Measurements from ENCODE around the gene WNT11.

The WNT11 gene

DNA sequence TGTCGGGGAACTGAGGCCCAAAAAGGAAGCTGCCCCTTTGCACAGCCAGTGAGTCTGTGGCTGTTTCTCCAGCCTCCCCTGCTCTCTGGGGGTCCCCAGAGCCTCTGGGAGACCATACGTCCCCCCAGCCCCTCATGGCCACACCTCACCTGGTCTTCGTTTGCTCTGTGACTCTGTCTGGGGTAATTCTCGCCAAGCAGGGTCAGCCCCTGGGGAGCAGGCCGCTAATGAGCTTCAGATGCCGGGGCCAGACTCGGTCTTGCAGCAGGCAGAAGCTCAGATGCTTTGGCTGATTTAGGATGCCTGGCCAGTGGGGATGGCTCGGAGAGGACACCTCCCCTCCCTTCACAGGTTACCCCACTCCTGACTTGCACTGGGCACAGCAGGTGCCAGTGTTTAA lies 24.1 kb upstream of the WNT11 start:
- no peak for ATAC-seq
- peak; percentile 20; the same call in 1 of the 2 replicates for TF ChIP-seq TCF4 (CRISPR knock-in tag; IDR thresholded peaks at IDR 0.05; ENCODE audit: borderline replicate concordance)
- TF ChIP-seq, protein P1, sequence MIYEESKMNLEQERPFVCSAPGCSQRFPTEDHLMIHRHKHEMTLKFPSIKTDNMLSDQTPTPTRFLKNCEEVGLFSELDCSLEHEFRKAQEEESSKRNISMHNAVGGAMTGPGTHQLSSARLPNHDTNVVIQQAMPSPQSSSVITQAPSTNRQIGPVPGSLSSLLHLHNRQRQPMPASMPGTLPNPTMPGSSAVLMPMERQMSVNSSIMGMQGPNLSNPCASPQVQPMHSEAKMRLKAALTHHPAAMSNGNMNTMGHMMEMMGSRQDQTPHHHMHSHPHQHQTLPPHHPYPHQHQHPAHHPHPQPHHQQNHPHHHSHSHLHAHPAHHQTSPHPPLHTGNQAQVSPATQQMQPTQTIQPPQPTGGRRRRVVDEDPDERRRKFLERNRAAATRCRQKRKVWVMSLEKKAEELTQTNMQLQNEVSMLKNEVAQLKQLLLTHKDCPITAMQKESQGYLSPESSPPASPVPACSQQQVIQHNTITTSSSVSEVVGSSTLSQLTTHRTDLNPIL (CRISPR knock-in tag; IDR thresholded peaks at IDR 0.05; ENCODE audit: low read depth): no peak
- TF ChIP-seq ZNF70 (CRISPR knock-in tag; IDR thresholded peaks at IDR 0.05): no peak

DNA sequence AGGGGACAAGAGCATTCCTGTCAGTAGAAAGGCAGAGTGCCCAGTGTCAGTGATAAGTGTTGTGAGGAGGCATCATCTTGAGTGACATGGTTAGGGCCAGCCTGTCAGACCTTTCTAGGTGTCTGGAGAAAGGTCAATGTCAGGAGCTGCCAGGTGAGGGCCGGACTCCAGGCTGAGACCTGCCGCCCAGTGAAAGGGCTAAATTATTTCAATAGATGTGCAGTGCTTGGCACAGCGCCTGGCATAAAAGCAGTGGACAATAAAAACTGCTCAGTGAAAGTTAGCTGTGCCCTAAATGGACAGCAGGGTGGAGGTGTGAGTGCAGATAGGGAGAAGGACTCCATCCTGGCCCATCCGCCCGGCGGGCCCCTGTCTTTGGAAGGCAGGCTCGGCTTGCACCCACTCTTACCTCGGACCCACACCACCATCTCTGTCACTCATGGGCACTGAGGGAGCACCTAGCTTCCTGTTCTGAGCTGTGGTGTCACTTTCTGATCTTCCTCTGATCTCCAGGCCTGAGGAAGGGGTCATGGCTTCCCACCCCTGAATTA lies 23.5 kb upstream of the WNT11 start:
- ATAC-seq: no peak
- TF ChIP-seq ZFP30 (CRISPR knock-in tag; IDR thresholded peaks at IDR 0.05) (no peak), ZFP3 (CRISPR knock-in tag; IDR thresholded peaks at IDR 0.05) (no peak), OSR1 (CRISPR knock-in tag; IDR thresholded peaks at IDR 0.05) (no peak), PPARA (CRISPR knock-in tag; IDR thresholded peaks at IDR 0.05; ENCODE audit: borderline replicate concordance) (no peak), ISL1 (CRISPR knock-in tag; IDR thresholded peaks at IDR 0.05) (no peak), CSDC2 (CRISPR knock-in tag; IDR thresholded peaks at IDR 0.05) (no peak), ZNF8 (CRISPR knock-in tag; IDR thresholded peaks at IDR 0.05) (no peak), SNAI2 (CRISPR knock-in tag; IDR thresholded peaks at IDR 0.05) (no peak), RARB (CRISPR knock-in tag; IDR thresholded peaks at IDR 0.05) (no peak), ZNF565 (CRISPR knock-in tag; conservative IDR thresholded peaks at IDR 0.05; ENCODE audit: low read depth) (no peak), ARNTL (CRISPR knock-in tag; IDR thresholded peaks at IDR 0.05; ENCODE audit: borderline replicate concordance, low read depth) (no peak), TOX (CRISPR knock-in tag; IDR thresholded peaks at IDR 0.05; ENCODE audit: borderline replicate concordance) (no peak)
- TF ChIP-seq, protein P2, sequence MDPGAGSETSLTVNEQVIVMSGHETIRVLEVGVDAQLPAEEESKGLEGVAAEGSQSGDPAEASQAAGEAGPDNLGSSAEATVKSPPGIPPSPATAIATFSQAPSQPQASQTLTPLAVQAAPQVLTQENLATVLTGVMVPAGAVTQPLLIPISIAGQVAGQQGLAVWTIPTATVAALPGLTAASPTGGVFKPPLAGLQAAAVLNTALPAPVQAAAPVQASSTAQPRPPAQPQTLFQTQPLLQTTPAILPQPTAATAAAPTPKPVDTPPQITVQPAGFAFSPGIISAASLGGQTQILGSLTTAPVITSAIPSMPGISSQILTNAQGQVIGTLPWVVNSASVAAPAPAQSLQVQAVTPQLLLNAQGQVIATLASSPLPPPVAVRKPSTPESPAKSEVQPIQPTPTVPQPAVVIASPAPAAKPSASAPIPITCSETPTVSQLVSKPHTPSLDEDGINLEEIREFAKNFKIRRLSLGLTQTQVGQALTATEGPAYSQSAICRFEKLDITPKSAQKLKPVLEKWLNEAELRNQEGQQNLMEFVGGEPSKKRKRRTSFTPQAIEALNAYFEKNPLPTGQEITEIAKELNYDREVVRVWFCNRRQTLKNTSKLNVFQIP (CRISPR knock-in tag; IDR thresholded peaks at IDR 0.05; ENCODE audit: borderline replicate concordance, low read depth): no peak
- TF ChIP-seq, protein P3, sequence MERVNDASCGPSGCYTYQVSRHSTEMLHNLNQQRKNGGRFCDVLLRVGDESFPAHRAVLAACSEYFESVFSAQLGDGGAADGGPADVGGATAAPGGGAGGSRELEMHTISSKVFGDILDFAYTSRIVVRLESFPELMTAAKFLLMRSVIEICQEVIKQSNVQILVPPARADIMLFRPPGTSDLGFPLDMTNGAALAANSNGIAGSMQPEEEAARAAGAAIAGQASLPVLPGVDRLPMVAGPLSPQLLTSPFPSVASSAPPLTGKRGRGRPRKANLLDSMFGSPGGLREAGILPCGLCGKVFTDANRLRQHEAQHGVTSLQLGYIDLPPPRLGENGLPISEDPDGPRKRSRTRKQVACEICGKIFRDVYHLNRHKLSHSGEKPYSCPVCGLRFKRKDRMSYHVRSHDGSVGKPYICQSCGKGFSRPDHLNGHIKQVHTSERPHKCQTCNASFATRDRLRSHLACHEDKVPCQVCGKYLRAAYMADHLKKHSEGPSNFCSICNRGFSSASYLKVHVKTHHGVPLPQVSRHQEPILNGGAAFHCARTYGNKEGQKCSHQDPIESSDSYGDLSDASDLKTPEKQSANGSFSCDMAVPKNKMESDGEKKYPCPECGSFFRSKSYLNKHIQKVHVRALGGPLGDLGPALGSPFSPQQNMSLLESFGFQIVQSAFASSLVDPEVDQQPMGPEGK (CRISPR knock-in tag; IDR thresholded peaks at IDR 0.05; ENCODE audit: borderline replicate concordance): no peak
- TF ChIP-seq, protein P4, sequence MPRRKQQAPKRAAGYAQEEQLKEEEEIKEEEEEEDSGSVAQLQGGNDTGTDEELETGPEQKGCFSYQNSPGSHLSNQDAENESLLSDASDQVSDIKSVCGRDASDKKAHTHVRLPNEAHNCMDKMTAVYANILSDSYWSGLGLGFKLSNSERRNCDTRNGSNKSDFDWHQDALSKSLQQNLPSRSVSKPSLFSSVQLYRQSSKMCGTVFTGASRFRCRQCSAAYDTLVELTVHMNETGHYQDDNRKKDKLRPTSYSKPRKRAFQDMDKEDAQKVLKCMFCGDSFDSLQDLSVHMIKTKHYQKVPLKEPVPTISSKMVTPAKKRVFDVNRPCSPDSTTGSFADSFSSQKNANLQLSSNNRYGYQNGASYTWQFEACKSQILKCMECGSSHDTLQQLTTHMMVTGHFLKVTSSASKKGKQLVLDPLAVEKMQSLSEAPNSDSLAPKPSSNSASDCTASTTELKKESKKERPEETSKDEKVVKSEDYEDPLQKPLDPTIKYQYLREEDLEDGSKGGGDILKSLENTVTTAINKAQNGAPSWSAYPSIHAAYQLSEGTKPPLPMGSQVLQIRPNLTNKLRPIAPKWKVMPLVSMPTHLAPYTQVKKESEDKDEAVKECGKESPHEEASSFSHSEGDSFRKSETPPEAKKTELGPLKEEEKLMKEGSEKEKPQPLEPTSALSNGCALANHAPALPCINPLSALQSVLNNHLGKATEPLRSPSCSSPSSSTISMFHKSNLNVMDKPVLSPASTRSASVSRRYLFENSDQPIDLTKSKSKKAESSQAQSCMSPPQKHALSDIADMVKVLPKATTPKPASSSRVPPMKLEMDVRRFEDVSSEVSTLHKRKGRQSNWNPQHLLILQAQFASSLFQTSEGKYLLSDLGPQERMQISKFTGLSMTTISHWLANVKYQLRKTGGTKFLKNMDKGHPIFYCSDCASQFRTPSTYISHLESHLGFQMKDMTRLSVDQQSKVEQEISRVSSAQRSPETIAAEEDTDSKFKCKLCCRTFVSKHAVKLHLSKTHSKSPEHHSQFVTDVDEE (CRISPR knock-in tag; IDR thresholded peaks at IDR 0.05): no peak
- TF ChIP-seq, protein P1 (CRISPR knock-in tag; IDR thresholded peaks at IDR 0.05; ENCODE audit: low read depth): no peak

DNA sequence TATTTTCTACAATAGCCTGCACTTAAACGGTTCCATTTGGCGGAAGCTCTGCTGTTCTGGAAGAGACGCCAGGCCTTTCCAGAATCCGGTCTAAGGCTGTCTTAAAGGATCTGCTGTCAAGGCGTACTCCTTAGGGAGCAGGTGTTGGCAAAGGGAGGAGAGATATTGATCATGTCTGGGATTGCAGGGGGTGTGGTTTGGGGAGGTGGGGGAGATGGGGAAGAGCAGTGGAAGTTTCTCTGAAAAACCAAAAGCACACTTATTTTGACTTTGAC lies 22.5 kb upstream of the WNT11 start:
- ATAC-seq: no peak
- TF ChIP-seq ESRRG (CRISPR knock-in tag; IDR thresholded peaks at IDR 0.05) (no peak), ZNF8 (CRISPR knock-in tag; IDR thresholded peaks at IDR 0.05) (no peak), RARB (CRISPR knock-in tag; IDR thresholded peaks at IDR 0.05) (no peak), ARNTL (CRISPR knock-in tag; IDR thresholded peaks at IDR 0.05; ENCODE audit: borderline replicate concordance, low read depth) (no peak), ZFP3 (CRISPR knock-in tag; IDR thresholded peaks at IDR 0.05) (no peak), BACH2 (CRISPR knock-in tag; IDR thresholded peaks at IDR 0.05; ENCODE audit: borderline replicate concordance) (no peak)
- TF ChIP-seq, protein P2 (CRISPR knock-in tag; IDR thresholded peaks at IDR 0.05; ENCODE audit: borderline replicate concordance, low read depth): no peak
- TF ChIP-seq, protein P5, sequence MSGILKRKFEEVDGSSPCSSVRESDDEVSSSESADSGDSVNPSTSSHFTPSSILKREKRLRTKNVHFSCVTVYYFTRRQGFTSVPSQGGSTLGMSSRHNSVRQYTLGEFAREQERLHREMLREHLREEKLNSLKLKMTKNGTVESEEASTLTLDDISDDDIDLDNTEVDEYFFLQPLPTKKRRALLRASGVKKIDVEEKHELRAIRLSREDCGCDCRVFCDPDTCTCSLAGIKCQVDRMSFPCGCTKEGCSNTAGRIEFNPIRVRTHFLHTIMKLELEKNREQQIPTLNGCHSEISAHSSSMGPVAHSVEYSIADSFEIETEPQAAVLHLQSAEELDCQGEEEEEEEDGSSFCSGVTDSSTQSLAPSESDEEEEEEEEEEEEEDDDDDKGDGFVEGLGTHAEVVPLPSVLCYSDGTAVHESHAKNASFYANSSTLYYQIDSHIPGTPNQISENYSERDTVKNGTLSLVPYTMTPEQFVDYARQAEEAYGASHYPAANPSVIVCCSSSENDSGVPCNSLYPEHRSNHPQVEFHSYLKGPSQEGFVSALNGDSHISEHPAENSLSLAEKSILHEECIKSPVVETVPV (CRISPR knock-in tag; IDR thresholded peaks at IDR 0.05): no peak
- TF ChIP-seq, protein P3 (CRISPR knock-in tag; IDR thresholded peaks at IDR 0.05; ENCODE audit: borderline replicate concordance): no peak

Data from SK-N-SH treated with all-trans-retinoic acid at 6 μM for 48 hours (cell line).